HG03558 (cell line): ENCODE data around the gene SAMHD1.
"Not testable (repeated sequence)": the region's sequence is repeated elsewhere in the genome, so short reads cannot be mapped to it uniquely, and the experiment has no call there.

Source experiments
- ATAC-seq: cut with Tn5 transposase; IDR thresholded peaks from one replicate; pipeline ENCODE4 v1.9.1; 2021; ENCODE audit warnings: moderate number of reproducible peaks; ENCODE audit not compliant: unreplicated experiment; ENCODE audit errors: extremely low read depth

Gene SAMHD1

GRCh38 chr20:36920334-36920730 lies 31.2 kb downstream of the SAMHD1 start:
- no peak for ATAC-seq

- ATAC-seq = no peak
Observed at GRCh38 chr20:36919715-36920333, 31.7 kb downstream of the SAMHD1 start.

GRCh38 chr20:36917943-36918342 lies 33.6 kb downstream of the SAMHD1 start:
- no peak for ATAC-seq

- ATAC-seq = no peak
Observed at GRCh38 chr20:36917240-36917639, 34.3 kb downstream of the SAMHD1 start.

GRCh38 chr20:36916199-36916598 lies 35.3 kb downstream of the SAMHD1 start:
- no peak for ATAC-seq

- ATAC-seq = no peak
Observed at GRCh38 chr20:36908603-36909002, 42.9 kb downstream of the SAMHD1 start.

GRCh38 chr20:36906086-36906485 lies 45.4 kb downstream of the SAMHD1 start:
- ATAC-seq = not testable (repeated sequence)

- ATAC-seq = not testable (repeated sequence)
Observed at GRCh38 chr20:36905566-36905965, 45.9 kb downstream of the SAMHD1 start.

GRCh38 chr20:36904690-36905089 lies 46.8 kb downstream of the SAMHD1 start:
- ATAC-seq = no peak

- no peak for ATAC-seq
Observed at GRCh38 chr20:36895036-36895435, 56.5 kb downstream of the SAMHD1 start.

- no peak for ATAC-seq
Observed at GRCh38 chr20:36893801-36894200, 57.7 kb downstream of the SAMHD1 start.

GRCh38 chr20:36891211-36891610 lies 60.3 kb downstream of the SAMHD1 start:
- no peak for ATAC-seq

GRCh38 chr20:36890586-36890985 lies 60.9 kb downstream of the SAMHD1 start:
- no peak for ATAC-seq

- no peak for ATAC-seq
Observed at GRCh38 chr20:36888880-36889516, 62.5 kb downstream of the SAMHD1 start.

GRCh38 chr20:36887752-36888090 lies 63.8 kb downstream of the SAMHD1 start:
- no peak for ATAC-seq

GRCh38 chr20:36886859-36887751 lies 64.4 kb downstream of the SAMHD1 start:
- ATAC-seq = no peak

GRCh38 chr20:36885356-36885755 lies 66.2 kb downstream of the SAMHD1 start:
- no peak for ATAC-seq

GRCh38 chr20:36883977-36884535 lies 67.5 kb downstream of the SAMHD1 start:
- no peak for ATAC-seq

GRCh38 chr20:36881888-36882287 lies 69.6 kb downstream of the SAMHD1 start:
- no peak for ATAC-seq

- no peak for ATAC-seq
Observed at GRCh38 chr20:36881331-36881730, 70.2 kb downstream of the SAMHD1 start.

GRCh38 chr20:36880741-36881250 lies 70.7 kb downstream of the SAMHD1 start:
- no peak for ATAC-seq
